ENCODE results near the gene RBM47.

Gene RBM47

DNA sequence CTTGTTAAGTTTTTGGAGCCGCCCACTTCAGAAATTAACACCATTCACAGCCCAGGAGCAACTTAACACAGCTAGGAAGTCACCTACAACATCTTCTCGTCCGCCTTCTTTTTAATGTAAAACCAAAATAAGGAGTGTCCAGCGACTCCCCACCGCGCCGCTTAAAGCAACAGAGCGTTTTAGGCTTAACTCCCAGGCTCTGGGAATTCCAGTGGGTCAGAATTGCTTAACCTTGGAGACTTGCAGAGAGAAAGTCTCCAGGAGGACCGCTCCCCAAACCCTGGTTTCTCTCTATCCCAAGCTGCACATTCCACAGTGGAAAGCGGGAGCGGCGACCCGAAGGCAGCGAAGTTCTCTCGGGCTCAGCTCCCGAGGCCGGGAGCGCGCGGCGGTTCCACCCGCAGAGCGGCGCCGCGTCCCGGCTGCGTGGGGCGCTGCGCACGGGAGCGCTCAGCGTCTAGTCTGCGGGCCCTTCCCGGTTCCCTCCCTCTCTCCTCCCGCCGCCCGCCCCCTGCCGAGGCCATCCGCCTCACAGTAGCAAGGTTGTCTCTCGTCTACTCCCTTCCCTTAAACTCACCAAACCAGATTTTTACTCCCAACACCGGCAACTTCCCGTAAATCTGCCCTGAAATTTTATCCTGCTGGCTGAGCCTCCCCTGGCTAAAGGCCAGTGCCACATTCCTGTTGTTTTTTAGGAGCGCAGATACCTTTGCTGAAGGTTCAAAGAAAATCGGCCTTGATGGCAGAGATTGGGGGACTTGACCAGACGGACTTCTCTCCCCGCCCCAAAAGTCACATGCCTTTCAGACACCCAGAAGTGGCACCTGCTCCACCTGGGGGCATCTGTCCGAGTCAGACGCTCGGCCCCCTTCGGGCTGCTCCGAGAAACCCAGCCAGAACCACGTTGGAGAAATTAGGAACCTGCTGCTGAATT, at the start of gene RBM47:
Gene RBM47 (minus strand): TSS at position 464 of the 934 bp plus-strand sequence. CDS start 190,971 bp downstream, outside the sequence.
- peak; percentile 39 for DNase-seq (ENCODE audit: low read depth)
- peak within 1 kb of the TSS; percentile 97 for H3K4me3 ChIP-seq (ENCODE audit: low read depth, low read length)
- TF ChIP-seq, protein P1, sequence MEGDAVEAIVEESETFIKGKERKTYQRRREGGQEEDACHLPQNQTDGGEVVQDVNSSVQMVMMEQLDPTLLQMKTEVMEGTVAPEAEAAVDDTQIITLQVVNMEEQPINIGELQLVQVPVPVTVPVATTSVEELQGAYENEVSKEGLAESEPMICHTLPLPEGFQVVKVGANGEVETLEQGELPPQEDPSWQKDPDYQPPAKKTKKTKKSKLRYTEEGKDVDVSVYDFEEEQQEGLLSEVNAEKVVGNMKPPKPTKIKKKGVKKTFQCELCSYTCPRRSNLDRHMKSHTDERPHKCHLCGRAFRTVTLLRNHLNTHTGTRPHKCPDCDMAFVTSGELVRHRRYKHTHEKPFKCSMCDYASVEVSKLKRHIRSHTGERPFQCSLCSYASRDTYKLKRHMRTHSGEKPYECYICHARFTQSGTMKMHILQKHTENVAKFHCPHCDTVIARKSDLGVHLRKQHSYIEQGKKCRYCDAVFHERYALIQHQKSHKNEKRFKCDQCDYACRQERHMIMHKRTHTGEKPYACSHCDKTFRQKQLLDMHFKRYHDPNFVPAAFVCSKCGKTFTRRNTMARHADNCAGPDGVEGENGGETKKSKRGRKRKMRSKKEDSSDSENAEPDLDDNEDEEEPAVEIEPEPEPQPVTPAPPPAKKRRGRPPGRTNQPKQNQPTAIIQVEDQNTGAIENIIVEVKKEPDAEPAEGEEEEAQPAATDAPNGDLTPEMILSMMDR (IDR thresholded peaks at IDR 0.05; ENCODE audit: low read depth, low read length, missing control alignments): peak; percentile 22

DNA sequence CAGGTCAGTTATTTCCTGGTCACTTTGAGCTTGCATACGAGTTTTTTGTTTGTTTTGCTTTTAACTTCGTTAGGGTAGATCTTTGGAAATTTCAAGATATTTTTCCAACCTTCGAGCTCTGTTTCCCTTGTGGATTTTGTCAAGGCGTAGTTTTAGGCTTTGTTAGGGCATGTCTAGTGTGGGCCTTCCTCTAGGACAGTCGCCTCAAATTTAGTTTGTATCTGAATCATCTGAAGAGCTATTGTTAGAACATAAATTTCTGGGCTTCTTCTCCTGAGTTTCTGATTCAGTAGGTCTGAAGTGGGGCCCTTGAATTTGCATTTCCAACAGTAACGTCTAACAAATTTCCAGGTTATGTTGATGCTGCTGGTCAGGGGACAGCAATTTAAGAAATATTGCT, 48.8 kb upstream of the RBM47 start:
- no peak for DNase-seq (ENCODE audit: low read depth)
- TF ChIP-seq, protein P1 (IDR thresholded peaks at IDR 0.05; ENCODE audit: low read depth, low read length, missing control alignments): no peak
- no peak overlapping the region for H3K4me3 ChIP-seq (ENCODE audit: low read depth, low read length)

DNA sequence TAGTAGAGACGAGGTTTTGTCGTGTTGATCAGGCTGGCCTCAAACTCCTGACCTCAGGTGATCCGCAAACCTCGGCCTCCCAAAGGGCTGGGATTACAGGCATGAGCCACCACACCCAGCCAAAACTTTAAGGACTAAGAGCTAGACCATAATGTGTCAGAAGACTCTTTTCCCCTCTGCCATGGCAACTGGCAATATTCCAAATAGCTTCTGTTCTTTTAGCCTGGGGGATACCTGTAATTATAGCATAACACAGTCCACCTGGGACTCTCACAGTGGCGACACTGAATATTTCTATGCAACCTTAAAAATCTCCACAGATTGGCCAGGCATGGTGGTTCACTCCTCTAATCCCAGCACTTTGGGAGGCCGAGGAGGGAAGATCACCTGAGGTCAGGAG, 45.5 kb upstream of the RBM47 start:
- no peak overlapping the region for H3K4me3 ChIP-seq (ENCODE audit: low read depth, low read length)
- TF ChIP-seq, protein P1 (IDR thresholded peaks at IDR 0.05; ENCODE audit: low read depth, low read length, missing control alignments): no peak
- no peak for DNase-seq (ENCODE audit: low read depth)

DNA sequence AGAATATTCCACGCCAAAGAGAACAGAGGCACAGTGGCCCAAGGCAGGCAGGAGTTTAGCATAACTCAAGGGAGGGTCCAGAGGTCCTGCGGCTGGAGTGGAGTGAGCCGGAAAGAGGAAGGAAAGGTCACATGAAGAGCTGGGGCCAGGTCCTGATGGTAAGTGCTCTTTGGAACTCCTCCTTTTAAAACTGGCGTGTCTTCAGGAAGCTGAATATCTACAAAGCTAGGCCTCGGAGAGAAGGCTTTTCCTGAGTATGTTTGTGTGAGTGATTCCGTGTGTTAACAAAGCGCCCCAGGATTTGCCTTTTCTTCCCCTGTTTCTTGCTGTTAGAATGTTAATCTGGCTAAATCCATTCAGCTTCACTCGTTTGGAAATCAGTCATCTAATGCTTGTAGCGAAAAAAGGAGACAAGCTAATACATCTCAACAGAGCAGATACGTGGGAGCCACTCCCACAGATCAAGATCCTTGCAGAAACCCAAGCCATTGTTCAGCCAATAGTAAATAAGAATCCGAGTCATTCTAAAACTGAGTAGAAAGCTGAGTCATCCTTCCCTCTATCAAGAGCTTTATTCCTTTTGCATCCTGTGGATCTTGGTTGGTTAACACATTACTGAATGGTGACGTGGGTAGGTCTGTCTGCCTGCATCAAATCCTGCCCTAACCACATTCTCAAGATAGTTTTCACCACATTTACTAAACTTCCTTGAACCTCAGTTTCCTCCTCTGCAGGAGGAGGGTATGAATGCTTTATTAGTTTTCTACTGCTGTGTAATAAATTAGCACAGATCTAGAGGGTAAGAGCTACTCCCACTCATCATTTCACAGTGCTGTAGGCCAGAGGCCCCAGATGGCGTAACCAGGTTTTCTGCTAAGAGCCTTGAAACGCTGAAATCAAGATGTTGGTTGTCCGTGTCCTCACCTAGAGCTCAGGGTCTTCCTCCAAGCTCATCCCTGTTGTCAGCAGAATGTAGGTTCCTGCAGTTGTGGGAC, 43.2 kb upstream of the RBM47 start:
- TF ChIP-seq, protein P1 (IDR thresholded peaks at IDR 0.05; ENCODE audit: low read depth, low read length, missing control alignments): no peak
- DNase-seq (ENCODE audit: low read depth): peak; percentile 73

DNA sequence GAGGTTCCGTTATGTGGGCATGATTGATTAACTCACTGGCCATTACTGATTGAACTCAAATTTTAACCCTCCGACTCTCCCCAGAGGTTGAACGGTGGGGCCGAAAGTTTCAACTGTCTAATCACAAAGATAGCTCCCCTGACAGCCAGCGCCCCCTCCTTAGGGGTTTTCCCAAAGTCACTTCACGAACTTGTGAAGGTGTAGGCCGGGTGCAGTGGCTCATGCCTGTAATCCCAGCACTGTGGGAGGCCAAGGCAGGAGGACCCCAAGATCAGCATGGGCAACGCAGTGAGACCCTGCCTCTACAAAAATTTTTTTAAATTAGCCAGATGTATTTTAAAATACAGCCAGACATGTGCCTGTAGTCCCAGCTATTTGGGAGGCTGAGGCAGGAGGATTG, 39.8 kb upstream of the RBM47 start:
- DNase-seq (ENCODE audit: low read depth): no peak
- TF ChIP-seq, protein P1 (IDR thresholded peaks at IDR 0.05; ENCODE audit: low read depth, low read length, missing control alignments): no peak
- no peak overlapping the region for H3K4me3 ChIP-seq (ENCODE audit: low read depth, low read length)

More for the DNA sequence above, 43.2 kb upstream of the RBM47 start:
- no peak overlapping the region for H3K4me3 ChIP-seq (ENCODE audit: low read depth, low read length)

DNA sequence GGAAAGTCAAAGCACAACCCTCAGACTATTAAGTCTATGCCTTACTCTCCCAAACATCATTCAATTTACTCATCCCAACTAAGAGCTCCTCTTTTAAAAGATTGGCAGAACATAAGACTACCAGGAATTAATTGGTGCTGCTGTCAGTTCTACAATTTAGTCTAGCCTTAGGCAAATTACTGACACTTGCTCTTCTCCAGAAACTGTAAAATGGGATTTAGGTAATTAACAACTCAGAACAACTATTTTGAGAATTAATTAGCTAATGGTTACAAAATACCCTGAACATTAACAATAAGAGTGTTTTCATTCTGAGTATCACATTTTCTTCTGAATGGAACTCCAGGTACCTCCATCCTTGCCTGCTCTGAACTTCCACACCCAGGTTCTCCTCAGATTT, 36.2 kb upstream of the RBM47 start:
- no peak for DNase-seq (ENCODE audit: low read depth)
- TF ChIP-seq, protein P1 (IDR thresholded peaks at IDR 0.05; ENCODE audit: low read depth, low read length, missing control alignments): no peak
- H3K4me3 ChIP-seq (ENCODE audit: low read depth, low read length): no peak overlapping the region

Data from GM12864 (cell line).